Left ventricle myocardium inferior (tissue), 1 donor: Measurements from ENCODE around the gene CAV3. TPM values are rescaled to one million over a fixed set of nuclear protein-coding genes. Genes with fewer than 3 reads are reported as not detected.

ENCODE experiments used
- DNase-seq: peaks from one replicate; pipeline ENCODE4 v3.0.0-alpha.2; 2020
- H3K27ac ChIP-seq: fragments of 200-600 bp; replicated peaks from 2 replicates; pipeline ENCODE4 v1.8.0; 2021
- H3K27me3 ChIP-seq: fragments of 200-600 bp; 2 replicates; pipeline ENCODE4 v1.8.0; 2021; ENCODE audit warnings: low read depth
- H3K36me3 ChIP-seq: fragments of 200-600 bp; 2 replicates; pipeline ENCODE4 v1.8.0; 2021
- H3K4me1 ChIP-seq: fragments of 200-600 bp; 2 replicates; pipeline ENCODE4 v1.8.0; 2021
- H3K4me3 ChIP-seq: fragments of 200-600 bp; 2 replicates; pipeline ENCODE4 v1.8.0; 2021; ENCODE audit warnings: mild to moderate bottlenecking, moderate library complexity
- H3K9me3 ChIP-seq: fragments of 200-600 bp; replicated peaks from 2 replicates; pipeline ENCODE4 v1.8.0; 2021
- CTCF ChIP-seq: fragments of 200-600 bp; IDR thresholded peaks from 2 replicates; pipeline ENCODE4 v1.8.0; 2021; ENCODE audit warnings: antibody characterized with exemption, mild to moderate bottlenecking, borderline replicate concordance
- intact Hi-C: fragments of 100-400 bp; cut with micrococcal nuclease; formaldehyde crosslinking; loops from one replicate; pipeline ENCODE4 v1.11.0; 2022
- total RNA-seq: library from RNA; stranded (reverse); fragmentation: NEBNext Ultra II Directional; extraction: Animal tissue kit (Norgen Biotek cat#: 25700); gene quantifications from one replicate; pipeline ENCODE4 v1.2.1, GENCODE V29; 2021
- donor health status: DM: no; HTN: yes; CAD: no; lungs with severe emphysema.

Gene CAV3
- total RNA-seq, 1 donor from 2014 or later, result 31.6 TPM

GRCh38 chr3:8784676-8785435 is 51.3 kb downstream of the CAV3 start:
- no peak for TF ChIP-seq CTCF
- DNase-seq, result no peak

GRCh38 chr3:8790529-8790928 is 56.9 kb downstream of the CAV3 start:
- Histone ChIP-seq H3K9me3 (peaks cover 30% of the 10 kb centered on the region), H3K27me3 (no peaks in the 10 kb centered on the region), H3K4me3 (no peak overlapping the region), H3K36me3 (no peaks in the 10 kb centered on the region), H3K27ac (no peak overlapping the region), H3K4me1 (no peaks in the 10 kb centered on the region)
- intact Hi-C loops, result no loop called here
- TF ChIP-seq CTCF, result no peak
- no peak for DNase-seq

More at GRCh38 chr3:8784676-8785435, 51.3 kb downstream of the CAV3 start:
- intact Hi-C loops, result no loop called here
- H3K4me1 ChIP-seq, result no peaks in the 10 kb centered on the region
- H3K27ac ChIP-seq, result no peak overlapping the region
- H3K9me3 ChIP-seq, result peaks cover 24% of the 10 kb centered on the region
- H3K27me3 ChIP-seq, result no peaks in the 10 kb centered on the region
- H3K36me3 ChIP-seq, result no peaks in the 10 kb centered on the region
- no peak overlapping the region for H3K4me3 ChIP-seq

GRCh38 chr3:8793242-8793641 is 59.6 kb downstream of the CAV3 start:
- Histone ChIP-seq H3K9me3 (peaks cover 22% of the 10 kb centered on the region), H3K4me1 (no peaks in the 10 kb centered on the region), H3K27me3 (no peaks in the 10 kb centered on the region), H3K36me3 (no peaks in the 10 kb centered on the region), H3K27ac (no peak overlapping the region), H3K4me3 (no peak overlapping the region)
- no peak for TF ChIP-seq CTCF
- no peak for DNase-seq
- intact Hi-C loops, result no loop called here

GRCh38 chr3:8794247-8794646 is 60.6 kb downstream of the CAV3 start:
- Histone ChIP-seq H3K9me3 (peaks cover 12% of the 10 kb centered on the region), H3K27me3 (no peaks in the 10 kb centered on the region), H3K27ac (no peak overlapping the region), H3K4me1 (no peaks in the 10 kb centered on the region), H3K4me3 (no peak overlapping the region), H3K36me3 (no peaks in the 10 kb centered on the region)
- no peak for DNase-seq
- TF ChIP-seq CTCF, result no peak
- intact Hi-C loops, result no loop called here

Other genes starting within 250 kb of the CAV3 start
- gene LMCD1, start 232.0 kb upstream of the CAV3 start, total RNA-seq, result 72.9 TPM
- 1.1 TPM for gene SSUH2, start 89.0 kb upstream of the CAV3 start, total RNA-seq
- 0.14 TPM for gene OXTR, start 35.8 kb downstream of the CAV3 start, total RNA-seq
- 6.8 TPM for gene RAD18, start 229.7 kb downstream of the CAV3 start, total RNA-seq